GM12878 (cell line): ENCODE data around the gene MAGI1.

Experiments used
- ELK1 ChIP-seq: IDR thresholded peaks from 2 replicates; pipeline ENCODE4 v1.6.1; 2012; ENCODE audit warnings: low read depth, low read length, improper control_type of control experiment
- TF ChIP-seq, protein P1 (sequence below): fragments of 450-650 bp; formaldehyde crosslinking; IDR thresholded peaks from 2 replicates; pipeline ENCODE4 v1.4.0; 2022; ENCODE audit warnings: mild to moderate bottlenecking, moderate library complexity

- TF ChIP-seq, protein P1, sequence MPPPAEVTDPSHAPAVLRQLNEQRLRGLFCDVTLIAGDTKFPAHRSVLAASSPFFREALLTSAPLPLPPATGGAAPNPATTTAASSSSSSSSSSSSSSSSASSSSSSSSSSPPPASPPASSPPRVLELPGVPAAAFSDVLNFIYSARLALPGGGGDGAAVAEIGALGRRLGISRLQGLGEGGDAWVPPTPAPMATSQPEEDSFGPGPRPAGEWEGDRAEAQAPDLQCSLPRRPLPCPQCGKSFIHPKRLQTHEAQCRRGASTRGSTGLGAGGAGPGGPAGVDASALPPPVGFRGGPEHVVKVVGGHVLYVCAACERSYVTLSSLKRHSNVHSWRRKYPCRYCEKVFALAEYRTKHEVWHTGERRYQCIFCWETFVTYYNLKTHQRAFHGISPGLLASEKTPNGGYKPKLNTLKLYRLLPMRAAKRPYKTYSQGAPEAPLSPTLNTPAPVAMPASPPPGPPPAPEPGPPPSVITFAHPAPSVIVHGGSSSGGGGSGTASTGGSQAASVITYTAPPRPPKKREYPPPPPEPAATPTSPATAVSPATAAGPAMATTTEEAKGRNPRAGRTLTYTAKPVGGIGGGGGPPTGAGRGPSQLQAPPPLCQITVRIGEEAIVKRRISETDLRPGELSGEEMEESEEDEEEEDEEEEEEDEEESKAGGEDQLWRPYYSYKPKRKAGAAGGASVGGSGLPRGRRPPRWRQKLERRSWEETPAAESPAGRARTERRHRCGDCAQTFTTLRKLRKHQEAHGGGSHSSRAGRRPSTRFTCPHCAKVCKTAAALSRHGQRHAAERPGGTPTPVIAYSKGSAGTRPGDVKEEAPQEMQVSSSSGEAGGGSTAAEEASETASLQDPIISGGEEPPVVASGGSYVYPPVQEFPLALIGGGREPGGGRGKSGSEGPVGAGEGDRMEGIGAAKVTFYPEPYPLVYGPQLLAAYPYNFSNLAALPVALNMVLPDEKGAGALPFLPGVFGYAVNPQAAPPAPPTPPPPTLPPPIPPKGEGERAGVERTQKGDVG = no peak
- no peak for TF ChIP-seq ELK1
Measured at GRCh38 chr3:65961128-65961527, 77.6 kb downstream of the MAGI1 start.
